Body of pancreas (tissue), 4 donors: ENCODE data around the gene GARS1.

Experiments used
- CTCF ChIP-seq, 7 experiments: fragments of 450-650 bp in 4 of 7; fragments of 200-600 bp in 3 of 7; sonication (generic) in 3 of 7; IDR thresholded peaks; one replicate each; pipeline ENCODE4 v1.5.1; 2016 to 2019; ENCODE audit warnings: antibody characterized with exemption in 7 of 7
- POLR2A ChIP-seq, 3 donors: fragments of 450-650 bp; IDR thresholded peaks; one replicate each; pipeline ENCODE4 v1.6.1; 2016; ENCODE audit warnings: antibody characterized with exemption in 3 of 3, mild to moderate bottlenecking in 2 of 3

- TF ChIP-seq CTCF (IDR thresholded peaks at IDR 0.05) (no peak), POLR2A (IDR thresholded peaks at IDR 0.05) (no peak)
These were observed 55.7 kb downstream of the GARS1 start for GRCh38 chr7:30650421-30650808.
